GM21367 (cell line): ENCODE measurements around the gene IQGAP2.
"Not testable (repeated sequence)": the region's sequence is repeated elsewhere in the genome, so short reads cannot be mapped to it uniquely, and the experiment has no call there.

Experiments used
- ATAC-seq: cut with Tn5 transposase; IDR thresholded peaks from one replicate; pipeline ENCODE4 v1.9.1; 2021; ENCODE audit not compliant: unreplicated experiment

Gene IQGAP2

GRCh38 chr5:76497986-76498717, 95.1 kb downstream of the IQGAP2 start:
- no peak for ATAC-seq

GRCh38 chr5:76499507-76500161, 96.5 kb downstream of the IQGAP2 start:
- no peak for ATAC-seq

- no peak for ATAC-seq
Observed at GRCh38 chr5:76500633-76501393, 97.7 kb downstream of the IQGAP2 start.

- ATAC-seq = no peak
Observed at GRCh38 chr5:76503929-76504328, 100.8 kb downstream of the IQGAP2 start.

- ATAC-seq = no peak
Observed at GRCh38 chr5:76504901-76505564, 101.9 kb downstream of the IQGAP2 start.

- ATAC-seq = no peak
Observed at GRCh38 chr5:76513476-76513875, 110.4 kb downstream of the IQGAP2 start.

GRCh38 chr5:76514292-76514691, 111.2 kb downstream of the IQGAP2 start:
- ATAC-seq = no peak

GRCh38 chr5:76514713-76515112, 111.6 kb downstream of the IQGAP2 start:
- ATAC-seq = no peak

- ATAC-seq = no peak
Observed at GRCh38 chr5:76517334-76517733, 114.2 kb downstream of the IQGAP2 start.

- ATAC-seq = not testable (repeated sequence)
Observed at GRCh38 chr5:76518246-76518645, 115.2 kb downstream of the IQGAP2 start.

GRCh38 chr5:76521240-76521758, 118.2 kb downstream of the IQGAP2 start:
- ATAC-seq = peak; percentile 79

GRCh38 chr5:76522103-76522935, 119.2 kb downstream of the IQGAP2 start:
- no peak for ATAC-seq

GRCh38 chr5:76524101-76524835, 121.2 kb downstream of the IQGAP2 start:
- ATAC-seq = no peak

GRCh38 chr5:76524868-76525267, 121.8 kb downstream of the IQGAP2 start:
- ATAC-seq = no peak

- no peak for ATAC-seq
Observed at GRCh38 chr5:76525956-76526355, 122.9 kb downstream of the IQGAP2 start.

- ATAC-seq = no peak
Observed at GRCh38 chr5:76526950-76527583, 124.0 kb downstream of the IQGAP2 start.

- ATAC-seq = no peak
Observed at GRCh38 chr5:76527685-76528161, 124.6 kb downstream of the IQGAP2 start.

- ATAC-seq = no peak
Observed at GRCh38 chr5:76528547-76529331, 125.7 kb downstream of the IQGAP2 start.
